ENCODE measurements around the gene IQGAP3. TPM values are rescaled to one million over a fixed set of nuclear protein-coding genes. Genes with fewer than 3 reads are reported as not detected.
"Not testable (repeated sequence)": the region's sequence is repeated elsewhere in the genome, so short reads cannot be mapped to it uniquely, and the experiment has no call there.

Gene IQGAP3
- total RNA-seq, 6 donors from 2014 or later, result under 0.01 to 16.0 (median 2.2) TPM

DNA sequence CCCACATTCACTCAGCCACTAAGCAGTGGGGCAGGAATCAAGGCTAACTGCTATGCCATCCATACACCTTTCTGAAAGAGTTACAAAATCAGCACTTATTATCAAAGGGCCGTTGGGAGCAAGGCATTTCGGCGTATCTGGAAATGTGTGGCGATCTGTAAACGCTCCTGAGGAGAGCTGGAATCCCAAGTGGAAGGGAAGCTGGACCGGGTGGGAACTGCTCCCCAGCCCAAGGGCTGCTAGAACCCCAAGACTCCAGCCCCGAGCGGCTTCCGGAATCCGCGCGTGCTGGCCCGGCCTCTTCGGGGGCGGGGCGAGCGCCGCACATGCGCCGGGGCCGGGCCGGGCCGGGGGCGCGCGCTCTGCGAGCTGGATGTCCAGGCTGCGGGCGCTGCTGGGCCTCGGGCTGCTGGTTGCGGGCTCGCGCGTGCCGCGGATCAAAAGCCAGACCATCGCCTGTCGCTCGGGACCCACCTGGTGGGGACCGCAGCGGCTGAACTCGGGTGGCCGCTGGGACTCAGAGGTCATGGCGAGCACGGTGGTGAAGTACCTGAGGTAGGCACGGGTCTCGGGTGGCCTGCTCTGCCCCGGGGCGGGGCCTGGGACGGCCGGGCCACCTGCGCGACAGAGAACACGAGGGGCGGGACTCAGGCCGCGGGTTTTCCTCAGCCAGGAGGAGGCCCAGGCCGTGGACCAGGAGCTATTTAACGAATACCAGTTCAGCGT lies 19.2 kb upstream of the IQGAP3 start, which contains the start of gene NAXE:
Gene NAXE (plus strand): TSS at position 345 of the 726 bp plus-strand sequence. CDS start 29 bp downstream, at position 374.
- Histone ChIP-seq H3K9me3 (no peaks in the 10 kb centered on the region), H3K36me3 (peaks cover 0 to 32% (median 16%) of the 10 kb centered on the region in 4 donors), H3K4me3 (peak within 1 kb of the TSS; percentile 55 to 89 (median 76)), H3K27me3 (no peaks in the 10 kb centered on the region), H3K4me1 (peaks cover 7 to 18% (median 12%) of the 10 kb centered on the region in 4 donors), H3K27ac (peak within 1 kb of the TSS; percentile 71 to 89 (median 86))
- WGBS, 2 donors, result 0% methylated on average over 2 to 27 of the region's 60 CpGs
- DNase-seq, result peak; percentile 82 to 94
- ATAC-seq (ENCODE audit: low FRiP score in 2 of 2), result peak; percentile 91 to 99
- TF ChIP-seq POLR2AphosphoS5 (IDR thresholded peaks at IDR 0.05) (peak; percentile 27 to 67), POLR2A (IDR thresholded peaks at IDR 0.05) (peak in 3 of 4 donors; percentile 54 to 79 (median 67)), EP300 (IDR thresholded peaks at IDR 0.05) (no peak)
- TF ChIP-seq, protein P1, sequence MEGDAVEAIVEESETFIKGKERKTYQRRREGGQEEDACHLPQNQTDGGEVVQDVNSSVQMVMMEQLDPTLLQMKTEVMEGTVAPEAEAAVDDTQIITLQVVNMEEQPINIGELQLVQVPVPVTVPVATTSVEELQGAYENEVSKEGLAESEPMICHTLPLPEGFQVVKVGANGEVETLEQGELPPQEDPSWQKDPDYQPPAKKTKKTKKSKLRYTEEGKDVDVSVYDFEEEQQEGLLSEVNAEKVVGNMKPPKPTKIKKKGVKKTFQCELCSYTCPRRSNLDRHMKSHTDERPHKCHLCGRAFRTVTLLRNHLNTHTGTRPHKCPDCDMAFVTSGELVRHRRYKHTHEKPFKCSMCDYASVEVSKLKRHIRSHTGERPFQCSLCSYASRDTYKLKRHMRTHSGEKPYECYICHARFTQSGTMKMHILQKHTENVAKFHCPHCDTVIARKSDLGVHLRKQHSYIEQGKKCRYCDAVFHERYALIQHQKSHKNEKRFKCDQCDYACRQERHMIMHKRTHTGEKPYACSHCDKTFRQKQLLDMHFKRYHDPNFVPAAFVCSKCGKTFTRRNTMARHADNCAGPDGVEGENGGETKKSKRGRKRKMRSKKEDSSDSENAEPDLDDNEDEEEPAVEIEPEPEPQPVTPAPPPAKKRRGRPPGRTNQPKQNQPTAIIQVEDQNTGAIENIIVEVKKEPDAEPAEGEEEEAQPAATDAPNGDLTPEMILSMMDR (IDR thresholded peaks at IDR 0.05), result peak in 3 of 6 experiments; percentile 6 to 15 (median 12)

GRCh38 chr1:156591181-156591431 lies 18.7 kb upstream of the IQGAP3 start:
- peaks cover 0 to 27% (median 11%) of the 10 kb centered on the region in 4 donors for H3K36me3 ChIP-seq
- peak overlapping the region in 3 of 4 donors; percentile 68 to 89 (median 84) for H3K4me3 ChIP-seq
- no peaks in the 10 kb centered on the region for H3K27me3 ChIP-seq
- H3K4me1 ChIP-seq, result peaks cover 7 to 18% (median 12%) of the 10 kb centered on the region in 4 donors
- ATAC-seq (ENCODE audit: low FRiP score in 2 of 2), result no peak
- no peak for DNase-seq
- 22 to 27% methylated on average over 6 of the region's 6 CpGs for WGBS, 2 donors
- H3K9me3 ChIP-seq, result no peaks in the 10 kb centered on the region
- peak overlapping the region; percentile 71 to 89 (median 86) for H3K27ac ChIP-seq
- TF ChIP-seq POLR2A (IDR thresholded peaks at IDR 0.05) (no peak), POLR2AphosphoS5 (IDR thresholded peaks at IDR 0.05) (no peak), EP300 (IDR thresholded peaks at IDR 0.05) (no peak)
- TF ChIP-seq, protein P1 (IDR thresholded peaks at IDR 0.05), result no peak

DNA sequence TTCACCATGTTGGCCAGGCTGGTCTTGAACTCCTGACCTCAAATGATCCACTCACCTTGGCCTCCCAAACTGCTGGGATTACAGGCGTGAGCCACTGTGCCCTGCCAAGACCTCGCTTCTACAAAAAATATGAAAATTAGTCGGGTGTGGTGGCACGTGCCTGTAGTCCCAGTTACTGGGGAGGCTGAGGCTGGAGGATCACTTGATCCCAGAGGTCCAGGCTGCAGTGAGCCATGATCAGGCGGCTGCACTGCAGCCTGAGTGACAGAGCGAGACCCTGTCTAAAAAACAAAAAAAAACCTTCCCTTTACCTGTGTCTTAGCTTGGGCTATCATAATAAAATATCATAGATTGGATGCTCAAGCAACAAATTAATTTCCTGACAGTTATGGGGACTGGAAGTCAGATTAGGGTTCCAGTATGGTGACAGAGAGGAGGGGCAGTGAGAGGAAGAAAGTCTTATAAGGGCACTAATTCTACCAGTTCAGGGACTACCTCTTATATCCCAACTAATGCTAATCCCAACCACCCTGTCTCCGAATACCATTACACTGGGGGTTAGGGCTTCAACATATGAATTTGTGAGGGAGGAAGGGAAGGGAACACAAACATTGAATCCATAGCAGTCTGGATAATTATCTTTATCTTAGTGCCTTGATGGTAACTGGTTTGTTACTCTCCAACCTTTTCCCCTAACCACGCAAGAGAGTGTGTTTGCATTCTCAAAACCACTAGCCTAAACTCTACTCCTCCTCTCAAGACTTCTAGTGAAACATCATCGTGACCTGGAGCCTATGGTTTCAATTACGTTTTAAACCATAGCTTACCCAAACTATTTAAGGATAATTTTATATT lies 18.2 kb upstream of the IQGAP3 start:
- Histone ChIP-seq H3K27me3 (no peaks in the 10 kb centered on the region), H3K4me3 (no peak overlapping the region), H3K4me1 (peaks cover 7 to 18% (median 12%) of the 10 kb centered on the region in 4 donors), H3K27ac (peak overlapping the region in 2 of 4 donors; percentile 84 to 89), H3K36me3 (peaks cover 0 to 21% (median 7%) of the 10 kb centered on the region in 4 donors), H3K9me3 (no peaks in the 10 kb centered on the region)
- DNase-seq (no peak), ATAC-seq (ENCODE audit: low FRiP score in 2 of 2) (no peak)
- WGBS, 2 donors, result 88 to 91% methylated on average over 10 of the region's 10 CpGs
- TF ChIP-seq POLR2AphosphoS5 (IDR thresholded peaks at IDR 0.05) (no peak), EP300 (IDR thresholded peaks at IDR 0.05) (no peak), POLR2A (IDR thresholded peaks at IDR 0.05) (no peak)
- TF ChIP-seq, protein P1 (IDR thresholded peaks at IDR 0.05), result no peak

GRCh38 chr1:156589546-156589945 lies 17.2 kb upstream of the IQGAP3 start:
- H3K27ac ChIP-seq, result no peak overlapping the region
- 51 to 52% methylated on average over 5 of the region's 5 CpGs for WGBS, 2 donors
- H3K4me1 ChIP-seq, result peaks cover 7 to 18% (median 12%) of the 10 kb centered on the region in 4 donors
- peaks cover 0 to 11% (median 3%) of the 10 kb centered on the region in 4 donors for H3K36me3 ChIP-seq
- ATAC-seq (ENCODE audit: low FRiP score in 2 of 2) (no peak), DNase-seq (no peak)
- H3K27me3 ChIP-seq, result no peaks in the 10 kb centered on the region
- TF ChIP-seq POLR2A (IDR thresholded peaks at IDR 0.05) (no peak), POLR2AphosphoS5 (IDR thresholded peaks at IDR 0.05) (no peak), EP300 (IDR thresholded peaks at IDR 0.05) (no peak)
- TF ChIP-seq, protein P1 (IDR thresholded peaks at IDR 0.05), result no peak
- no peak overlapping the region for H3K4me3 ChIP-seq
- no peaks in the 10 kb centered on the region for H3K9me3 ChIP-seq

DNA sequence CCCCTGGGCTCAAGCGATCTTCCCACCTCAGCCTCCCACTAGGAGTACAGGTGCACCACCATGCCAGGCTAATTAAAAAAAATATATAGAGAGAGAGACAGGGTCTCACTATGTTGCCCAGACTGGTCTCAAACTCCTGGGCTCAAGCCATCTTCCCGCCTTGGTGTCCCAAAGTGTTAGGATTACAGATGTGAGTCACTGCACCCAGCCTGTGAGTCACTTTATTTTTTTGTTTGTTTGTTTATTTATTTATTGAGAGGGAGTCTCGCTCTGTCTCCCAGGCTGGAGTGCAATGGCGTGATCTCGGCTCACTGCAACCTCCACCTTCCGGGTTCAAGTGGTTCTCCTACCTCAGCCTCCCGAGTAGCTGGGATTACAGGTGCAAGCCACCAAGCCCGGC lies 15.6 kb upstream of the IQGAP3 start:
- H3K9me3 ChIP-seq; DNase-seq; H3K36me3 ChIP-seq; H3K4me3 ChIP-seq; H3K27ac ChIP-seq; H3K27me3 ChIP-seq; ATAC-seq (ENCODE audit: low FRiP score in 2 of 2): not testable (repeated sequence)
- peaks cover 7 to 18% (median 12%) of the 10 kb centered on the region in 4 donors for H3K4me1 ChIP-seq
- 83 to 96% methylated on average over 7 to 8 of the region's 8 CpGs for WGBS, 2 donors
